ENCODE data around the gene TRAPPC2.

Gene TRAPPC2

DNA sequence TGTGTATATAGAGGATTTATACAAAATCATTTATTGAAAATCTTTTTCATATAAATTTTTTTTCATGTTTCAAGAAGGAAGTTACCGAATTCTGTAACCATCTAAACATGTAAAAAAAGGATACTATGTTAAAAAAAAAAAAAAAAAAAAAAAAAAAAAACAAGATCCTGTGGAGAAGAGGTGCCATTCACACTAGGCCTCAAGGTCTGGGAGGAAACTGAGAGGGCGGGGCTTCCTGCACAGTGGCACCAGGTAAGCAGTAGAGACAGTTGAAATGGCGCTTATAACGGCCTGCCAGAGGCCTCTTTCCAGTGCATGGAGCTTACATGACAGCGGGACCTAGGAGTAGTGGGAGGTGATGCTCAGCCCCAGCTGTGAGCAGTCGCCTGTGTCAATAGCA is 17.5 kb downstream of the TRAPPC2 start:
- no peak overlapping the region for H3K4me3 ChIP-seq (ENCODE audit: low read depth, low read length)
- no peak for DNase-seq (ENCODE audit: low read depth)
- no peak for TF ChIP-seq CTCF (conservative IDR thresholded peaks at IDR 0.05; ENCODE audit: low read depth, low read length)

- no peak overlapping the region for H3K4me3 ChIP-seq (ENCODE audit: low read depth, low read length)
- DNase-seq (ENCODE audit: low read depth), result no peak
- no peak for TF ChIP-seq CTCF (conservative IDR thresholded peaks at IDR 0.05; ENCODE audit: low read depth, low read length)
Observed at GRCh38 chrX:13716455-13716854, 18.0 kb downstream of the TRAPPC2 start.

DNA sequence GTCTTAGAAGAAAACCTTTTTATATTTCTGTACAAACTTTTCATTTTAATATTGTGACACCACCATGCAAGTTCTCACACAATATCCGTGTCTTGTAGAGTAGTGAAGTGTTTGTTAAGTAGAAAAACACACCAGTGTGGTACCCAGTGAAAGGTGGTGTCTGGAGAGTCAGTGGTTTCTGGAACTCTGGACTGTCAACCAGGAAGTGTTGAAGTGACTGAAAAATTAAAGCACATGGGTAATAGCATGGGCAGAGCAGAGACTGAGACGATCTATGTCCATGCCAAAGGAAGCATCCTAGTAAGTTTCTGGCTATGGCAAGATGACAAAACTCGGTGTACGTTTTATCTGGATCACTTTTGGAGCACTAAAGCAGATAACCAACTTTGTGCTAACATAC is 23.3 kb downstream of the TRAPPC2 start:
- no peak for TF ChIP-seq CTCF (conservative IDR thresholded peaks at IDR 0.05; ENCODE audit: low read depth, low read length)
- no peak for DNase-seq (ENCODE audit: low read depth)
- no peak overlapping the region for H3K4me3 ChIP-seq (ENCODE audit: low read depth, low read length)

DNA sequence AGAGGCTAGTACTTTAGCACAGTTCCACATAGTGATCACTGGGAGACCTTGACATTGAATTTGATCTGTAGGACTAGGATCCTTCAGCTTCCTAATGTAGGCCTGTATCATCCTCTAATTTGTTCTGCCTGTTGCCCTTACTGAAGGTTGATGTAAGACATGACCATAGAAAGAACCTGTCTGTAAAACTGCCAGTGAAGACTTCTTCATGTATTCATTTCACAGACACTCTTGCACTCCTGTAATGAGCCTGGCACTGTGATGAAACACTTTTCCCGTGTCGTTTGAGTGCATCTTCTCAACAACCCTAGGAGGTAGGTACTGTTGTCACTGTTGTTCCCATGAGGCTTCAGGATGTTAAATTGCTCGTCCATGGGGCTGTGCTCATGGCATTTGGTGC is 30.8 kb downstream of the TRAPPC2 start:
- no peak for TF ChIP-seq CTCF (conservative IDR thresholded peaks at IDR 0.05; ENCODE audit: low read depth, low read length)
- no peak overlapping the region for H3K4me3 ChIP-seq (ENCODE audit: low read depth, low read length)
- DNase-seq (ENCODE audit: low read depth), result no peak

DNA sequence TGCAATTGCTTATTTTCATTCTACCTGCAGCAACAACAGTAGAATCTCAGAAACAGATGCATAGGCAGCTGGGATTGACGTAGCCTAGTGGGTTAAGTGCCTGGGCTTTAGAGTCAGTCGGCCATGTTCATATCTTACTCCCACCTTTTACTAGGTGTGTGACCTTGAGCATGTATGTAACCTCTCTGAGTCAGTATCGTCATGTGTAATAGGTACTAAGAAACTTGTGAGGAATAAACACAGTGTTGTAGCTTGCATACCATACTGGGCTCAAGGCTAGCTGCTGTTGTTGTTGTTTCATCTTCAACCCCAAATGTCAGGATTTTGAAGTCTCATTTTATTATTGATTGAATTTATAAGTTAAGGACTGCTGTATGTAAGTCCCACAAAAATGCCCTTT is 31.3 kb downstream of the TRAPPC2 start:
- H3K4me3 ChIP-seq (ENCODE audit: low read depth, low read length), result no peak overlapping the region
- no peak for DNase-seq (ENCODE audit: low read depth)
- TF ChIP-seq CTCF (conservative IDR thresholded peaks at IDR 0.05; ENCODE audit: low read depth, low read length), result no peak

GRCh38 chrX:13702111-13702789 is 32.2 kb downstream of the TRAPPC2 start:
- DNase-seq (ENCODE audit: low read depth), result no peak
- no peak for TF ChIP-seq CTCF (conservative IDR thresholded peaks at IDR 0.05; ENCODE audit: low read depth, low read length)
- H3K4me3 ChIP-seq (ENCODE audit: low read depth, low read length), result no peak overlapping the region

- no peak for DNase-seq (ENCODE audit: low read depth)
- H3K4me3 ChIP-seq (ENCODE audit: low read depth, low read length), result no peak overlapping the region
- TF ChIP-seq CTCF (conservative IDR thresholded peaks at IDR 0.05; ENCODE audit: low read depth, low read length), result no peak
Observed at GRCh38 chrX:13700380-13700779, 34.0 kb downstream of the TRAPPC2 start.

All from choroid plexus epithelial cell (primary cell).